Measurements from ENCODE around the gene PLP1. TPM values are rescaled to one million over a fixed set of nuclear protein-coding genes. Genes with fewer than 3 reads are reported as not detected.

The PLP1 gene
- total and polyA plus RNA-seq, 2 of the 8 experiments (the other 6 are each of a cell fraction or from before 2014, with no cell fraction given), result 49.2 to 218 TPM

DNA sequence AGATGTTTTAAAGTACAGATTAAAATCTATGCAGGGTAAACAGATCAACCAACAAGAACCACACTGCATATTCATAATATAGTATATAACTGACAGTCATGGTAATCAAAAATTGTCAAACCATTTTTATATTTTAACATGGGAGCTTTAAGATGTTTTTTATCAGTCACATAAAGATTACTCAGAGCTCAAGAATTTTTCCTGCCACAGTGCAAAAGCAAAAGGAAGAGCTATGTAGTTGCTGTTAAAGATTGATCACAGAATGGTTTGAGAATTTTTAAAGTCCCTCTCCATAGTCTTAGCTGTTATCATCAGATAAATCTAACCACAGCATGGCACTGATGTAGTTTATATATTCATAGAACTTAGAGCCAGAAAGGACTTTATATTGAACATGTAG lies 47.0 kb downstream of the PLP1 start:
- no peak overlapping the region for H3K9ac ChIP-seq (replicated peaks in 1 of 4; ENCODE audit: extremely low read depth in 1 of 4, low read depth in 3 of 4, low read length in 3 of 4)
- no peaks in the 10 kb centered on the region for H4K20me1 ChIP-seq (replicated peaks in 1 of 2; ENCODE audit: control insufficient read depth in 1 of 2, insufficient read depth in 2 of 2, low read length in 2 of 2)
- H3K4me3 ChIP-seq (ENCODE audit: extremely low read depth in 1 of 4, insufficient read depth in 2 of 4, low read depth in 3 of 4, low read length in 4 of 4), result no peak overlapping the region
- no peak overlapping the region for H2AFZ ChIP-seq (ENCODE audit: low read length)
- H4K8ac ChIP-seq (ENCODE audit: extremely low read depth, insufficient read depth, low read length), result no peak overlapping the region
- no peak overlapping the region for H4K91ac ChIP-seq (replicated peaks; ENCODE audit: insufficient read length, low read length)
- ChIA-PET POLR2A (ENCODE audit: partially characterized antibody) (no interaction called here), CTCF (ENCODE audit: partially characterized antibody) (no interaction called here)
- H3K23ac ChIP-seq (ENCODE audit: insufficient read length), result no peak overlapping the region
- FAIRE-seq, result no peak
- no peaks in the 10 kb centered on the region for H3K79me2 ChIP-seq (ENCODE audit: control insufficient read depth in 1 of 2, insufficient read depth in 2 of 2, low read length in 2 of 2)
- H3K27ac ChIP-seq (ENCODE audit: low read depth, low read length), result no peak overlapping the region
- H3K4me1 ChIP-seq (replicated peaks in 1 of 4; ENCODE audit: control insufficient read depth in 3 of 4, insufficient read depth in 4 of 4, low read length in 3 of 4), result no peaks in the 10 kb centered on the region
- DNase-seq (ENCODE audit: low read depth in 1 of 2, low spot score in 2 of 2), result no peak
- no peaks in the 10 kb centered on the region for H3K79me1 ChIP-seq (ENCODE audit: low read depth, low read length)
- H3K4ac ChIP-seq (replicated peaks; ENCODE audit: insufficient read length, low read depth, low read length), result no peak overlapping the region
- H2BK20ac ChIP-seq (ENCODE audit: low read length), result no peak overlapping the region
- no peak overlapping the region for H4K5ac ChIP-seq (ENCODE audit: insufficient read length, low read depth, low read length)
- no peak overlapping the region for H2BK12ac ChIP-seq (ENCODE audit: low read depth, low read length)
- TF ChIP-seq POLR2A (IDR thresholded peaks at IDR 0.05; ENCODE audit: control extremely low read depth in 1 of 2, low read depth in 2 of 2, low read length in 2 of 2), result no peak
- no peak for TF ChIP-seq YY1 (IDR thresholded peaks at IDR 0.05; ENCODE audit: low read depth, low read length)
- TF ChIP-seq GABPA (IDR thresholded peaks at IDR 0.05; ENCODE audit: borderline replicate concordance, insufficient read depth, low read length), result no peak
- TF ChIP-seq KDM4A (IDR thresholded peaks at IDR 0.05; ENCODE audit: low read depth, low read length, severe bottlenecking), result no peak
- TF ChIP-seq BCL11A (IDR thresholded peaks at IDR 0.05; ENCODE audit: low read depth in 2 of 2, low read length in 2 of 2), result no peak
- TF ChIP-seq CHD1 (IDR thresholded peaks at IDR 0.05; ENCODE audit: low read depth, low read length), result no peak
- no peak for TF ChIP-seq TAF1 (IDR thresholded peaks at IDR 0.05; ENCODE audit: low read depth, low read length)
- TF ChIP-seq BRCA1 (IDR thresholded peaks at IDR 0.05; ENCODE audit: low read depth, low read length), result no peak
- TF ChIP-seq EP300 (IDR thresholded peaks at IDR 0.05; ENCODE audit: borderline replicate concordance in 1 of 2, low read depth in 2 of 2, low read length in 2 of 2), result no peak
- TF ChIP-seq SUZ12 (IDR thresholded peaks at IDR 0.05; ENCODE audit: low read length), result no peak
- H3K36me3 ChIP-seq (ENCODE audit: control insufficient read depth in 2 of 4, insufficient read depth in 4 of 4, low read length in 3 of 4), result no peaks in the 10 kb centered on the region
- no peaks in the 10 kb centered on the region for H3K9me3 ChIP-seq (ENCODE audit: insufficient read depth in 2 of 2, low read depth in 1 of 2, low read length in 1 of 2)
- H3K18ac ChIP-seq (ENCODE audit: extremely low read depth, low read length), result no peak overlapping the region
- H2BK5ac ChIP-seq (ENCODE audit: low read depth, low read length), result no peak overlapping the region
- no peak overlapping the region for H3K56ac ChIP-seq (replicated peaks; ENCODE audit: insufficient read length, low read depth, low read length)
- no peak overlapping the region for H3K4me2 ChIP-seq (ENCODE audit: insufficient read depth in 1 of 2, low read depth in 2 of 2, low read length in 2 of 2)
- no peak overlapping the region for H2AK5ac ChIP-seq (ENCODE audit: low read depth, low read length)
- H2BK120ac ChIP-seq (replicated peaks; ENCODE audit: low read depth, low read length), result no peak overlapping the region
- no peak overlapping the region for H2BK15ac ChIP-seq (ENCODE audit: low read length)
- H3K23me2 ChIP-seq (ENCODE audit: low read depth, low read length), result no peaks in the 10 kb centered on the region
- no peaks in the 10 kb centered on the region for H3K27me3 ChIP-seq (replicated peaks in 1 of 4; ENCODE audit: control insufficient read depth in 3 of 4, extremely low read depth in 1 of 4, insufficient read depth in 3 of 4, low read length in 3 of 4)
- no peak overlapping the region for H3K14ac ChIP-seq (ENCODE audit: insufficient read length)
